PFSK-1 (cell line): ENCODE measurements around the gene GPX7.

Source experiments
- FOXP2 ChIP-seq: optimal IDR thresholded peaks from 2 replicates; pipeline ENCODE3; 2011; ENCODE audit warnings: borderline replicate concordance, control low read depth, inconsistent platforms; ENCODE audit not compliant: insufficient read depth; ENCODE audit errors: extremely low read length, extremely low read depth
- POLR2AphosphoS5 ChIP-seq: IDR thresholded peaks from 2 replicates; pipeline ENCODE4 v1.6.1; 2012; ENCODE audit warnings: low read depth, mild to moderate bottlenecking, control low read depth, low read length, moderate library complexity
- REST ChIP-seq, 2 experiments: IDR thresholded peaks; 2 replicates each; pipeline versions ENCODE4 v1.6.1 to v1.8.0; 2011 to 2012; ENCODE audit warnings: low read depth in 2 of 2, low read length in 2 of 2, control low read depth in 1 of 2, inconsistent platforms in 1 of 2, mild to moderate bottlenecking in 1 of 2, moderate library complexity in 1 of 2; ENCODE audit not compliant: insufficient read depth in 1 of 2
- SIN3A ChIP-seq: IDR thresholded peaks from 2 replicates; pipeline ENCODE4 v1.6.1; 2012; ENCODE audit warnings: mild to moderate bottlenecking, low read length, moderate library complexity, borderline replicate concordance; ENCODE audit not compliant: insufficient read depth
- TAF1 ChIP-seq: IDR thresholded peaks from 2 replicates; pipeline ENCODE4 v1.6.1; 2012; ENCODE audit warnings: low read length, control low read depth, borderline replicate concordance; ENCODE audit not compliant: insufficient read depth

GRCh38 chr1:52628614-52629324 is 26.6 kb downstream of the GPX7 start:
- no peak for TF ChIP-seq POLR2AphosphoS5
- no peak for TF ChIP-seq SIN3A
- no peak for TF ChIP-seq REST (IDR thresholded peaks at IDR 0.05; ENCODE audit: insufficient read depth in 1 of 2, low read depth in 2 of 2, low read length in 2 of 2)
- TF ChIP-seq TAF1: no peak
- no peak for TF ChIP-seq FOXP2
